Natural killer cell (primary cell): ENCODE results near the gene FCN2. TPM values are rescaled to one million over a fixed set of nuclear protein-coding genes. Genes with fewer than 3 reads are reported as not detected.

Experiments
- ATAC-seq, 3 donors: fragments of 150-1000 bp in 2 of 3; fragments of 200-7000 bp in 1 of 3; cut with Tn5 transposase; 1 replicate in 1 of 3; 2 replicates in 2 of 3; pipeline ENCODE4 v1.10.0; 2021; ENCODE audit warnings: mild to moderate bottlenecking in 2 of 3, moderate library complexity in 2 of 3
- DNase-seq, 2 donors: peaks; one replicate each; pipeline versions ENCODE4 v3.0.0 to v3.0.0-alpha.2; 2013 to 2021; ENCODE audit warnings: mixed read lengths in 1 of 2
- H3K27ac ChIP-seq: one replicate; pipeline ENCODE4 v1.5.1; 2013; ENCODE audit warnings: mild to moderate bottlenecking, low read length
- H3K27me3 ChIP-seq: one replicate; pipeline ENCODE4 v1.6.1; 2013; ENCODE audit warnings: low read length; ENCODE audit not compliant: control insufficient read depth, insufficient read depth
- H3K36me3 ChIP-seq: one replicate; pipeline ENCODE4 v1.6.1; 2013; ENCODE audit warnings: low read length; ENCODE audit not compliant: control insufficient read depth, insufficient read depth
- H3K4me1 ChIP-seq: one replicate; pipeline ENCODE4 v1.6.1; 2013; ENCODE audit warnings: low read length; ENCODE audit not compliant: control insufficient read depth, insufficient read depth
- H3K4me3 ChIP-seq: one replicate; pipeline ENCODE4 v1.5.1; 2013; ENCODE audit warnings: low read length
- H3K9me3 ChIP-seq: one replicate; pipeline ENCODE4 v1.6.1; 2013; ENCODE audit warnings: low read length; ENCODE audit not compliant: control insufficient read depth, insufficient read depth
- H3K27ac Mint-ChIP-seq, 2 donors: one replicate each; pipeline ENCODE4 v1.8.0; 2022; ENCODE audit warnings: mild to moderate bottlenecking in 2 of 2, mixed read lengths in 2 of 2, moderate library complexity in 1 of 2
- H3K27me3 Mint-ChIP-seq, 2 donors: one replicate each; pipeline ENCODE4 v1.8.0; 2022; ENCODE audit warnings: low read depth in 2 of 2, mixed read lengths in 2 of 2
- H3K36me3 Mint-ChIP-seq: one replicate; pipeline ENCODE4 v1.8.0; 2022; ENCODE audit warnings: mixed read lengths
- H3K4me1 Mint-ChIP-seq, 2 donors: one replicate each; pipeline ENCODE4 v1.8.0; 2022; ENCODE audit warnings: mixed read lengths in 2 of 2
- H3K4me3 Mint-ChIP-seq: one replicate; pipeline ENCODE4 v1.8.0; 2022; ENCODE audit warnings: mild to moderate bottlenecking, moderate library complexity, mixed read lengths
- H3K9me3 Mint-ChIP-seq, 2 donors: one replicate each; pipeline ENCODE4 v1.8.0; 2022; ENCODE audit warnings: mixed read lengths in 2 of 2
- WGBS: methylation state at CpG from one replicate; pipeline ENCODE4 v1.1.7; 2013; ENCODE audit warnings: missing lambda C conversion rate; ENCODE audit not compliant: insufficient coverage; 5-methylcytosine and 5-hydroxymethylcytosine counted together
- intact Hi-C: fragments of 100-400 bp; cut with micrococcal nuclease; formaldehyde crosslinking; loops from one replicate; pipeline ENCODE4 v1.14.2; 2022
- total RNA-seq, 4 donors: library from RNA; stranded (reverse); fragments of 120-200 nt in 1 of 4; gene quantifications; one replicate each; pipeline versions ENCODE4 v1.2.3 to v1.2.4, GENCODE V29; 2013 to 2022
- TF ChIP-seq, protein P1 (sequence below): fragments of 200-600 bp; IDR thresholded peaks from one replicate; pipeline ENCODE4 v1.8.0; 2022; ENCODE audit warnings: antibody characterized with exemption

The FCN2 gene
- total RNA-seq, 3 donors from 2014 or later (not counting 1 experiment from before 2014, with no cell fraction given) = not detected

DNA sequence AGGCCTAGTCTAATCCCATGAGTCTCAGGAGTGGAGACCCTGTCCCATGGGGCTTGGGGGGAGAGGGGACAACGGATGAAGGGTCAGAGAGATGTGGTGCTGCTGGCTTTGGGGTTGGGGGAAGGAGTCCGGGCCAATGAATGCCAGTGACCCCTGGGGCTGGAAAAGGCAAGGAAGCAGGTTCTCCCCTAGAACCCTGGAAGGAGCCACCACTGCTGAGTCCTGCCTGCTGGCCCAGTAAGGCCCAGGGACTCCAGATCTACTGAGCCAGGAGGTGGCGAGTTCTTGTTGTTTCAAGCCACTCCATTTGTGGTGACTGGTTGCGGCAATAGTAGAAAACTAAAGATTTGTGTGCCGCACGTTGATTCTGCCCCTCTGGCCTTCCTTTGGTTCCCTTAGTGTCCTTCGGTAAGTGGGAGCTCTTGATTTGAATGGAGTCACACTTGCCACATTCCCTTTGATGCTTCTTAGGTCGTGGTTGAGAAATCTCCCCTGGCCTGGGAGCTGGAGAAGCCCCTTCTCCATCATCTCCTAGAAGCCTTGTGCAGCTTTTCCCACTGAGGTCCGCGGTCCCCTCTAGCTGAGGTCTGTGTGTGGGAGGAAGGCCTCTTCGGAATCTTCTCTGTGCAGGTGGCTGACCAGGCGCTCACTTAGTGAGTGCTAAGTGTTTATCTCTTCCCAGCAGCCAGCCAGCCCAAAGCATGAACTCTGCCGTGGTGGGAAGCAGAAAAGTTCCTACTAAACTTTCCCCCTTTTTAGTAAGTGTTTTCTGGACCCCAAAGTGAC lies 28.1 kb downstream of the FCN2 start:
- 84% methylated on average over 13 of the region's 13 CpGs for WGBS
- Histone ChIP-seq H3K9me3 (no peaks in the 10 kb centered on the region), H3K27me3 (no peaks in the 10 kb centered on the region), H3K4me1 (no peaks in the 10 kb centered on the region), H3K36me3 (no peaks in the 10 kb centered on the region), H3K27ac (no peak overlapping the region), H3K4me3 (no peak overlapping the region)
- H3K4me1 Mint-ChIP-seq = no peaks in the 10 kb centered on the region
- DNase-seq = no peak
- no peak for ATAC-seq
- no peak overlapping the region for H3K4me3 Mint-ChIP-seq
- H3K27me3 Mint-ChIP-seq = peaks cover 9 to 14% of the 10 kb centered on the region in 2 donors
- no peaks in the 10 kb centered on the region for H3K9me3 Mint-ChIP-seq
- intact Hi-C loops = no loop called here
- no peaks in the 10 kb centered on the region for H3K36me3 Mint-ChIP-seq
- TF ChIP-seq, protein P1, sequence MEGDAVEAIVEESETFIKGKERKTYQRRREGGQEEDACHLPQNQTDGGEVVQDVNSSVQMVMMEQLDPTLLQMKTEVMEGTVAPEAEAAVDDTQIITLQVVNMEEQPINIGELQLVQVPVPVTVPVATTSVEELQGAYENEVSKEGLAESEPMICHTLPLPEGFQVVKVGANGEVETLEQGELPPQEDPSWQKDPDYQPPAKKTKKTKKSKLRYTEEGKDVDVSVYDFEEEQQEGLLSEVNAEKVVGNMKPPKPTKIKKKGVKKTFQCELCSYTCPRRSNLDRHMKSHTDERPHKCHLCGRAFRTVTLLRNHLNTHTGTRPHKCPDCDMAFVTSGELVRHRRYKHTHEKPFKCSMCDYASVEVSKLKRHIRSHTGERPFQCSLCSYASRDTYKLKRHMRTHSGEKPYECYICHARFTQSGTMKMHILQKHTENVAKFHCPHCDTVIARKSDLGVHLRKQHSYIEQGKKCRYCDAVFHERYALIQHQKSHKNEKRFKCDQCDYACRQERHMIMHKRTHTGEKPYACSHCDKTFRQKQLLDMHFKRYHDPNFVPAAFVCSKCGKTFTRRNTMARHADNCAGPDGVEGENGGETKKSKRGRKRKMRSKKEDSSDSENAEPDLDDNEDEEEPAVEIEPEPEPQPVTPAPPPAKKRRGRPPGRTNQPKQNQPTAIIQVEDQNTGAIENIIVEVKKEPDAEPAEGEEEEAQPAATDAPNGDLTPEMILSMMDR = no peak
- H3K27ac Mint-ChIP-seq = no peak overlapping the region

DNA sequence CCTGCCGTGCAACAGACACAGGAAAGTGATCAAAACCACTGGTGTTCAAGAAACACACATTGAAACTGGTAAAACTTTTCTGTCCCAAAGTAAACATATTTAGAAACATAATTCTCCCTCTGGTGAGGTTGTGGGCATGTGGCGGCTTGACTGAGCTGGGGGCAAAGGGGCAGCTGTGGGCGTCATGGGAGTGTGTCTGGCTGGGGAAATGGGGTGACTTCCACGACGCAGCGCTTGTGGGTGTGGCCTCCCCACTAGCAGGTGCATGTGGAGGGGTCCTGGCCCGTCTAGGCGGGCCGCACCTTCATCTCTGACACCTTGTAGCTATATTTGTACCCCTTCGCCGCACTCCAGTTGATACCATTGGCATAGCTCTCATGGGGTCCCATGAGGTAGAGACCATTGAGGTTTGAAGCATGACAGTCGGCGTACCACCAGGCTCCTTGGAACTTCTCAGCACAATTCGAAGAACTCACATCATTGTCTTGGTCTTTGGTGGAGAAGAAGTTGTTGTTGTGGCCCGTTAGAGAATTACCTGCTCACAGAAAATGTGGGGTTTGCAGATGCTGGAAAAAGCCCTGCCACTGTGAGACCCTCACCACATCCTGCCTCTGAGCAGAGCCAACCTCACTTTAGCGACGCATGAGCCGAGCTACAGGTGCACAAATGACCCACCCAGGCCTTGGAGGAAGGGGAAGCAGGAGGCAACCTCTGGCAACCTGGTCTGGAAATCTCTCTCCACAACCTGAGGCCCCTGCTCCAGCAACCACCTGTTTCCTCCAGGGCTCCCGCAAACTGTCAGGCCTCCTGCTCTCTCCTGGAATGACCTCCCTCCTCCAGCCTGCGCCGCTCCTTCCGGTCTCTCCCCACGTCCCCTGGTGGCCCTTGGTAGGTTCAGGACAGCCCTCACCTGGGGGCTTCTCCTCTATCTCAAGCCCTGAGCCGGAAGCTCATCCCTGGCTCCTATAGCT lies 29.2 kb downstream of the FCN2 start:
- no peaks in the 10 kb centered on the region for H3K36me3 Mint-ChIP-seq

DNA sequence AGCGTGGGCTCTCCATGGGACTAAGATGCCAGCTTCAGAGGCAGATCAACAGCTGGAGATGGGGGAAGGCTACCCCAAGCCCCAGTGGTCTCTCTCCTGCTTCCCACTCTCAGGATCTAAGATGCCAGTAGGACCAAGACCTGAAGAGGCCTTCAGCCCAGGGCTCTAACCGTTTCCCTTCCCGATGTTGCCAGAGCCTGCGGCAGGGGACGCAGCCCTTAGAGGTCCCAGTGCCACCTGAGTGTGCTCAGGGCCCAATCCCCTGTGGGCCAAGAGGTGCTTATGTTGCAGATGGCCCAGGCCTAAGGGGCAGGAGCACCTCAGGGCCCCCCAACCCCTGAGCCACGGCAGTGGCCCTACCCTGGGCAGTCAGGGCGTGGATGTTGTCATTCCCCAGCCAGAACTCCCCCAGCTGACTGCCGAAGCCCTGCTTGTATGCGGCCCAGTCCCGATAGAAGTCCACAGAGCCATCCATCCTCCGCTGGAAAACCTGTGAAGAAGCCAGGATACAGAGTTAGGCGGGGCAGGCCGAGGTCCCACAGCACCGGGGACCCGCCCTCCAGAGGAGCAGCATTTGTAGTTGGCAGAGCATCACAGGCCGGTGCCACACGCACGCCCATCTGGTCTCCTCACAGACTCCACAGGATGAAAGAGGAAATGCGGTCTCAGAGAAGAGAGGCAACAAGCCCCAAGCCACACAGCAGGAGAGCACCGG lies 31.7 kb downstream of the FCN2 start:
- H3K9me3 Mint-ChIP-seq = no peaks in the 10 kb centered on the region
- Histone ChIP-seq H3K4me3 (no peak overlapping the region), H3K4me1 (no peaks in the 10 kb centered on the region), H3K27ac (no peak overlapping the region), H3K9me3 (no peaks in the 10 kb centered on the region), H3K36me3 (no peaks in the 10 kb centered on the region), H3K27me3 (no peaks in the 10 kb centered on the region)
- DNase-seq = no peak
- H3K27ac Mint-ChIP-seq = no peak overlapping the region
- TF ChIP-seq, protein P1 = no peak
- no peak overlapping the region for H3K4me3 Mint-ChIP-seq
- H3K4me1 Mint-ChIP-seq = no peaks in the 10 kb centered on the region
- peaks cover 9 to 11% of the 10 kb centered on the region in 2 donors for H3K27me3 Mint-ChIP-seq
- no peak for ATAC-seq
- no peaks in the 10 kb centered on the region for H3K36me3 Mint-ChIP-seq
- 88% methylated on average over 20 of the region's 20 CpGs for WGBS
- intact Hi-C loops = no loop called here

More for the DNA sequence above, 29.2 kb downstream of the FCN2 start:
- 25% methylated on average over 24 of the region's 24 CpGs for WGBS
- intact Hi-C loops = no loop called here
- Mint-ChIP-seq H3K9me3 (no peaks in the 10 kb centered on the region), H3K27ac (no peak overlapping the region), H3K4me1 (no peaks in the 10 kb centered on the region), H3K4me3 (no peak overlapping the region), H3K27me3 (peaks cover 9 to 14% of the 10 kb centered on the region in 2 donors)
- no peaks in the 10 kb centered on the region for H3K36me3 ChIP-seq
- ATAC-seq (no peak), DNase-seq (no peak)
- H3K27ac ChIP-seq = no peak overlapping the region
- H3K4me3 ChIP-seq = no peak overlapping the region
- H3K4me1 ChIP-seq = no peaks in the 10 kb centered on the region
- H3K27me3 ChIP-seq = no peaks in the 10 kb centered on the region
- H3K9me3 ChIP-seq = no peaks in the 10 kb centered on the region
- TF ChIP-seq, protein P1 = no peak
